Peyer's patch (tissue), 4 donors: ENCODE results near the gene CDK13.
"Not testable (repeated sequence)": the region's sequence is repeated elsewhere in the genome, so short reads cannot be mapped to it uniquely, and the experiment has no call there.

Experiments
- CTCF ChIP-seq, 6 experiments: fragments of 450-650 bp in 4 of 6; fragments of 200-600 bp in 2 of 6; sonication (generic) in 1 of 6; IDR thresholded peaks; one replicate each; pipeline ENCODE4 v1.5.1; 2017 to 2019; ENCODE audit warnings: antibody characterized with exemption in 6 of 6, mild to moderate bottlenecking in 3 of 6, moderate library complexity in 1 of 6
- POLR2A ChIP-seq, 2 donors: fragments of 450-650 bp; IDR thresholded peaks; one replicate each; pipeline ENCODE4 v1.5.1; 2017; ENCODE audit warnings: antibody characterized with exemption in 2 of 2, mild to moderate bottlenecking in 2 of 2, moderate library complexity in 2 of 2

GRCh38 chr7:40122100-40122939, 172.3 kb downstream of the CDK13 start:
- not testable (repeated sequence) for TF ChIP-seq POLR2A, CTCF (IDR thresholded peaks at IDR 0.05)
